HG03045 (cell line): Measurements from ENCODE around the gene DHH.
A peak's percentile ranks its signal among the peaks of the same experiment; 100 is the strongest.
"Not testable (repeated sequence)": the region's sequence is repeated elsewhere in the genome, so short reads cannot be mapped to it uniquely, and the experiment has no call there.

Source experiments
- ATAC-seq: cut with Tn5 transposase; IDR thresholded peaks from one replicate; pipeline ENCODE4 v1.9.1; 2021; ENCODE audit warnings: mild to moderate bottlenecking, moderate library complexity; ENCODE audit not compliant: unreplicated experiment

The DHH gene

GRCh38 chr12:49079793-49080192 lies 14.8 kb downstream of the DHH start:
- no peak for ATAC-seq

- ATAC-seq, result no peak
These were observed 23.6 kb downstream of the DHH start for GRCh38 chr12:49070971-49071370.

- ATAC-seq, result peak; percentile 98
These were observed 24.9 kb downstream of the DHH start, which contains the start of gene RHEBL1 for GRCh38 chr12:49069507-49070346. Gene RHEBL1 (minus strand): TSS chr12:49069979. CDS start chr12:49069785, 194 bp downstream.

- ATAC-seq, result no peak
These were observed 25.6 kb downstream of the DHH start for GRCh38 chr12:49068879-49069506.

- ATAC-seq, result no peak
These were observed 28.5 kb downstream of the DHH start for GRCh38 chr12:49066120-49066519.

- no peak for ATAC-seq
These were observed 29.8 kb downstream of the DHH start for GRCh38 chr12:49064767-49065152.

- not testable (repeated sequence) for ATAC-seq
These were observed 32.7 kb downstream of the DHH start for GRCh38 chr12:49061916-49062315.

- ATAC-seq, result no peak
These were observed 33.4 kb downstream of the DHH start for GRCh38 chr12:49061157-49061650.

GRCh38 chr12:49060237-49061156 lies 34.1 kb downstream of the DHH start, which contains the start of gene KMT2D:
Gene KMT2D (minus strand): TSS chr12:49060794. CDS start chr12:49055324, 5,470 bp downstream.
- ATAC-seq, result peak; percentile 48

- peak; percentile 14 for ATAC-seq
These were observed 35.1 kb downstream of the DHH start for GRCh38 chr12:49059299-49060171.

- no peak for ATAC-seq
These were observed 35.6 kb downstream of the DHH start for GRCh38 chr12:49059045-49059298.

GRCh38 chr12:49058366-49059044 lies 36.1 kb downstream of the DHH start:
- ATAC-seq, result no peak

- ATAC-seq, result no peak
These were observed 36.7 kb downstream of the DHH start for GRCh38 chr12:49057888-49058287.

- ATAC-seq, result peak; percentile 51
These were observed 38.4 kb downstream of the DHH start for GRCh38 chr12:49055978-49056754.

GRCh38 chr12:49055092-49055491 lies 39.5 kb downstream of the DHH start:
- ATAC-seq, result no peak

- ATAC-seq, result no peak
These were observed 40.1 kb downstream of the DHH start for GRCh38 chr12:49054524-49054923.

- ATAC-seq, result no peak
These were observed 40.5 kb downstream of the DHH start for GRCh38 chr12:49054096-49054495.

GRCh38 chr12:49052451-49053208 lies 42.0 kb downstream of the DHH start:
- no peak for ATAC-seq
